NCI-H128 (cell line): ENCODE data around the gene MEAK7.

ENCODE experiments used
- DNase-seq: peaks from one replicate; lab custom pipeline; 2025; ENCODE audit not compliant: unreplicated experiment; lab: John Stamatoyannopoulos, UW

MEAK7 gene

GRCh38 chr16:84513123-84513522, 8.7 kb upstream of the MEAK7 start:
- DNase-seq, result no peak

- no peak for DNase-seq
These were observed 7.4 kb upstream of the MEAK7 start for GRCh38 chr16:84511831-84512230.

- DNase-seq, result peak; percentile 22
These were observed 6.8 kb upstream of the MEAK7 start for GRCh38 chr16:84511180-84511800.

DNA sequence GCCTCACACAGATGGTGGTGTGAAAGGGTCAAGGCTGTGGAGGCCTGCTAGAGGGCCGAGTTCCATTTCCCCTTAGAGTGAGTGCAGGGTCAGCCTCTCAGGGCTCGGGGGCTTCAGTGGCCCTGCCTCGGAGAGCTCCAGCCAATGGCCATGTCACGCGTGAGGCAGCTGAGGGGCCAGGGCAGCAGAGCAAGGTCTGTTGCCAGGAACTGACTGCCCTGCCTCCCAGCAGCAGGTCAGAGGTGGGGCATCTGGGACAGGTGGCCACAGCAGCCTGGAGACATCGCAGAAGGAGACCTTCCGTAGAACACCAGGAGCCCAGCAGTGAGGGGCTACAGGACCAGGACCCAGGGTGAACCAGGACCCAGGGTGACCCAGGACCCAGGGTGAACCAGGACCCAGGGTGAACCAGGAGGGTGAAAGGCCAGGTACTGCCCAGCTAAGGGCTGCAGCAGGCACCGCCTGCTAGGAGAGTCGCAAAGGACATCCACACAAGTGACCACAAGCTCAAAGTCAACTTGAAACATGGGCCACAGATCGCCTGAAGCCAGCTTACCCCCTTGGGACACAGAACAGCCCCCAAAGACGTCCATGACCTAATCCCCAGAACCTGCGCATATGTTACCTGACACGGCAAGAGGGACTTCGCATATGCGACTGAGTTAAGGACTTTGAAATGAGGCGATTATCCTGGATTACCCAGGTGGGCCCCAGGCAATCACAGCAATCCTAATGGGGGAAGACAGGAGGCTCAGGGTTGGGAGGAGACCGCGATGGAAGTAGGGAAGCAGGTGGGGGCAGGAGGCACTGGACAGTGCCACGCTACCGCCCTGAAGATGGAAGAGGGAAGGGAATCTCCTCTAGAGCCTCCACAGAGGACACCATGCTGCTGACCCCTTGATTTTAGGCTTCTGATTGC, 4.8 kb upstream of the MEAK7 start:
- no peak for DNase-seq

DNA sequence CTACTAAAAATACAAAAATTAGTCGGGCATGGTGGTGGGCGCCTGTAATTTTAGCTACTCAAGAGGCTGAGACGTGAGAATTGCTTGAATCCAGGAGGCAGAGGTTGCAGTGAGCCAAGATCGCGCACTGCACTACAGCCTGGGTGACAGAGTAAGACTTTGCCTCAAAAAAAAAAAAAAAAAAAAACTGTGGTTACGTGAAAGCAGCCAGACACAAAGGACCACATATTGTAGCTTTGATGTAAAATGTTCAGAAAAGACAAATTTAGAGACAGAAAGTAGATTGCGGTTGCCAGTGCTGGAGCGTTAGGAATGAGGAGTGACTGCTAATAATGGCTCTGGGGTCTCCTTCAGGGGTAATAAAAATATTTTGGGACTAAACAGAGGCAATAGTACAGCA, 4.0 kb upstream of the MEAK7 start:
- DNase-seq, result no peak

GRCh38 chr16:84507011-84507982, 2.8 kb upstream of the MEAK7 start:
- no peak for DNase-seq

DNA sequence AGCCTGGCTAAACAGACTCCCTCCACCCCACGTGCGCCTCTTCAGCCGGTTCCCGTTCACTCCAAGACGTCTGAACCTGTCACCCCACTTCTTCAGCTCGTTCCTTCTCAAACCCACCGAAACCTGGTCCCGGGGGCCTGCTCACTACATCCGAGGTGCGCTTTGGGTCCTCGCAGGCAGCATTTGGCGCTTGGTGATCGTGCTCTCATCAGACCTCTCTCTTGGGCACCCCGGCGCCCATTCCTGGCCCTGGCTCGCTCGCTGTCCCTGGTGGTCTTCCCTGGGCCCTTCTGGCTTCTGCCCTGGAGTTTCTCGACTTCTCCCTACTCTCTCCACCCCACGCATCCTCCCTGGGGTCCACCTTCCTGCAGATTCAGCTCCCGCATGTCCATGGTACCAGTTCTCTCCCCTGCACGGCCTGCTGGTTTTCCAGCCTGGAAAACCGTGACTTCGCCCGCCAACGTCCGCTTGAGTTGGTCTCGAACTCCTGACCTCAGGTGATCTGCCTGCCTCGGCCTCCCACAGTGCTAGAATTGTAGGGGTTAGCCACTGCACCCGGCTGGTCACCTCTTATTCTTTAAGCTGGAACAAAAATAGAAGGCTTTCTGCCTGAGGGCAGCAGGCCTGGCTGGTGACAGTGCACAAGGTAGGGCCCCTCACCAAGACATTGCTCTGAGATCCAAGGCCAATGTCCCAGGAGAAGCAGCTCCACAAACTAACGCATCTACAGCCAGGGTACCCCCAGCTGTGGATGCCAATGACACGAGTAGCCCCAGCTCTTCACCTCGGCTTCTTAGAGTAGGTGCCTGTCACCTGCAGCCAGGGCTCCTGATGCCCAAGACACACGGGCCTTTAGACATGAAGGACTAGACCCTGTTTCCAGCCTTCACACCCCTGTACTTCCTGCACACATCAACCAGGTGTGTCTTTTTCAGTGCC, 1.1 kb upstream of the MEAK7 start:
- no peak for DNase-seq

DNA sequence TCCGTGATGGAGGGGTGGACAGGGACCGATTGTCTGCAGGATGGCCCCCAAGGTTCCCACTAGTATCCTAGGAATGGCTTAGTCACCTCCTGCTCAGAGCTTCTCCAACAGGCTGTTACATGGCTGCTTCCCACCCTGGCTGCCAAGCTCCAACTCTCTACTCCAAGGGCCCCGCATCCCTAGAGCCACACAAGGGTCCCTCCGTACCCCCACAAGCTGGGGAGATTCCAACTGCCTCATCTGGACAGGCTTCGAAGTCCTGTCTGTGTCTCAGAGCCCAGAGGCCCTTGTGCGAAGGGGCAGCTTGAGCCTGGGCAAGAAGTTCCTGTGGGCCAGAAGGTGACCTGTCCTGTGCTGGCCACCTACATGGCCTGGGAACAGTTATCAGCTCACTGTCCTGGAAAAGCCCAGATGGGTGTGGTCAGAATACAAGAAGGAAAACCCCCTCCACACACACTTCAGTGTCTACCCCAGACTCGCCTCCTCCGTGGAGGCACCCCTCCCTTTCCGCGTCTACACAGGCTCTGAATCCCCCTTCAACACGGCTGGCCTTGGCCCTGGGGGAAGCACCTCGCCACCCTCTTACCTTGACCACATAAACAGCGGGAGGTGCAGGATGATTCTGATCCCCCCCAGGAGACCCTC, 586 bp downstream of the MEAK7 start:
- no peak for DNase-seq

GRCh38 chr16:84502581-84502980, 1.9 kb downstream of the MEAK7 start:
- no peak for DNase-seq

DNA sequence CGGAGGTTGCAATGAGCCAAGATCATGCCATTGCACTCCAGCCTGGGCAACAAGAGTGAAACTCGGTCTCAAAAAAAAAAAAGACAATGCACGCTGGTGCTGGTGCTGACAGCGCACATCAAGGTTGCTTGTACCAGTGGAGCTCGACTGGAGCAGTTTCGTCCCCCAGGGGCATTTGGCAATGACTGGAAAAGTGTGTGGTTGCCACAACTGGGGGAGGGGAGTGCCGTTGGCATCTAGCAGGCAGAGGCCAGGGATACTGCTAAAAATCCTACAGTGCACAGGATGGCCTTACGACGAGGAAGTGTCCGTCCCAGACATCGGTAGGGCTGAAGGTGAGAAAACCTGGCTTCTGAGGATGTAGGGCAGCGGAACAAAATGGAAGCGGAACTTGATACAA, 2.4 kb downstream of the MEAK7 start:
- DNase-seq, result no peak

DNA sequence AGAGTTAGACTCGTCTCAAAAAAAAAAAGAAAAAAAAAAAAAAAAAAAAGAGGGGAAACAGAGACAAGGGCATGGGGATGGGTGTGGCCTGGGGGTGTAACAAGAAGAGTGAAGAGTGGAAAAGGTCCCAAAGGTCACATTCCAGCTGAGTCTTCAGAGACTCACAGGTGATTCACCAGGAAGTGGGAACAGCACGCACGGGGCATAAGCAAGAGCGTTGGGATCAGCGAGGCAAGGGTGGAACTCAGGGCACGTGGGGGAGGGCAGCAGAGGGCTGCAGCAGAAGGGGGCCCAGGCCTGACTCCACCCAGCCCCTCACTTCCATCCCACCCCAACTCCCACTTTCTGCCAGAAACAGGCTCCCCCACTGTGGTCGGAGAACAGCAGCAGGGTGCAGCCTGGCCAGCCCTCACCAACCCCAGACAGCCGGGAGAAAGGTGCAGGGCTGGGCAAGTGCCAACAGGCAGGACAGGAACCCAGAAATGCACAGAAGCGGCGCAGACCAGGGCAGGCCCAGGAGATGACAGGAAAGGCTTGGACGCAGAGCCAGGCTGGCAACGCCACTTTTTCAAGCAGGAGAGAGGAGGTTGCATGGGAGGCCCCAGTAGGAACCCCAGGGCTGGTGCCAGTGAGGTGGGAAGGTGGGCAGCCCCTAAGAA, 3.3 kb downstream of the MEAK7 start:
- no peak for DNase-seq

DNA sequence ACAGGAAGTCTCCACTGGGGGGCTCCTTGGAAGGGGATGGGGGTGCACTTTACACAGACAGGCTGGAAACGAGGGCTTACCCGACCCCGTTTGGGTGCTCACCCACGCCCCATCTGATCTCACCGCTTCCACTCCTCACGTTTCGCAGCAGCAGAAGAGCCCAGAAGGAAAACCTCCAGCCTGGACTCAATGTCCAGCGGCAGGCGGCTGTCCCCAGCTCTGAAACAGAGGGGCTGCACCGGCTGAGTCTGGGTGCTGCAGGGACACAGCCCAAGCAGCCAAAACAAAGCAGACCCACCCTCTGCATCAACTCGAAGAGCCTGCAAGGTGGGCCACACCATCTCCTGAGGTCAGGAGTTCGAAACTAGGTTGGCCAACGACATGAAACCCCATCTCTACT, 3.9 kb downstream of the MEAK7 start:
- no peak for DNase-seq

DNA sequence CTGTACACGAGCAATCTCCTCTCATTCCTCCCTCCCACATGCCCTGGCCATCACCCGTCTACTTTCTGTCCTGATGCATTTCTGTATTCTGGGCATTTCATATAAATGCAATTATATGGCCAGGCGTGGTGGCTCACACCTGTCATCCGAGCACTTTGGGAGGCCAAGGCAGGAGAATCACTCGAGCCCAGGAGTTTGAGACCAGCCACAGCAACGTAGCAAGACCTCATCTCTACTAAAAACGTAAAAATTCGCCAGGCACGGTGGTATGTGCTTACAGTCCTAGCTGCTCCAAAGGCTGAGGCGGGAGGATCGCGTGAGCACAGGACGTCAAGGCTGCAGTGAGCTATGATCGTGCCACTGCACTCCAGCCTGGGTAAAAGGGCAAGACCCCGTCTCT, 4.8 kb downstream of the MEAK7 start:
- no peak for DNase-seq

GRCh38 chr16:84498859-84499620, 5.4 kb downstream of the MEAK7 start:
- DNase-seq, result no peak

- no peak for DNase-seq
These were observed 6.2 kb downstream of the MEAK7 start for GRCh38 chr16:84498223-84498610.

GRCh38 chr16:84497418-84498222, 6.8 kb downstream of the MEAK7 start:
- no peak for DNase-seq

GRCh38 chr16:84496991-84497390, 7.5 kb downstream of the MEAK7 start:
- no peak for DNase-seq

DNA sequence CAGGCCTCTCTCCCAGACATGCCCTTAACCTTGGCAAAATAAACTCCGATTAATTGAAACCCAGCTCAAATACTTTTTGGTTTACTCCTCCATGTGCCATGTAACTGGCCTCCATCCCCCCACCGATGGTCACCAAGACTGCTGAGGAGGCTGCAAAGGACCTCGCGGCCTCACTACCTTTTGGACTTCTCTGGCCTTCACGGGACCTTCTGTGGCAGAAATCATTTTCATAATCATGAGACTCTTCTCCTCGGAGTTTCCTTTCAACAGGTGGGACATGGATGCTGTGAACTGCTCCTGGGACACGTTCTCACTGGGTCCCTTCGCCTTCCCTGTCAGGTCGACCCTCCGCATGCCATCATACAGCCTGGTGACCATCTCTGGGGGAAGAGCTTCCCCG, 9.0 kb downstream of the MEAK7 start:
- DNase-seq, result no peak
